ENCODE data around the gene MTNR1B.

MTNR1B gene

DNA sequence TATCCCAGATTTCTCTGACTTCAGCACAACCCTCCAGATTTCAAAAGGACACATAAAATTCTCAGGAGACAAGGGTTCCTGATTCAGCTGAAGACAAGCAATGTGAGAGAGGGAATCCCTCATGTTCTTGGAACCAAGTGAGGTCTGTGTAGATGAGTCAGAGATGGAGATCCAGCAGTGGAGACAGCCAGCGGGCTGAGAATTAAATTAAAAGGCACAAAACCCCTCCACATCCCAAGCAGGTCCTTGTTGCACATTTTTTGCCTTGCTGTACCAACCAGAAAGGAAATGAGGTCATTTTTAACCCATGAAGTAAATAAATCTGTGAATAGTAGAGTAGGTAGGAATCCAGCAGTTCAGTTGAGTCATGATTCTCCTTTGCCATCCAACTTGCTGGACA, 9.7 kb downstream of the MTNR1B start:
- no peak overlapping the region for H2BK15ac ChIP-seq (ENCODE audit: low read length)
- no peaks in the 10 kb centered on the region for H3K27me3 ChIP-seq (ENCODE audit: control insufficient read depth in 3 of 3, insufficient read depth in 3 of 3, low read depth in 1 of 3, low read length in 3 of 3)
- H3K18ac ChIP-seq (ENCODE audit: low read length), result no peak overlapping the region
- H3K27ac ChIP-seq (replicated peaks; ENCODE audit: low read length), result no peak overlapping the region
- H2BK12ac ChIP-seq (ENCODE audit: low read length), result no peak overlapping the region
- no peak overlapping the region for H3K9ac ChIP-seq (ENCODE audit: low read depth, low read length, poor library complexity)
- no peak overlapping the region for H3K14ac ChIP-seq (ENCODE audit: low read length)
- no peak overlapping the region for H4K8ac ChIP-seq (ENCODE audit: low read depth, low read length)
- H3K79me1 ChIP-seq (ENCODE audit: low read depth, low read length), result no peaks in the 10 kb centered on the region
- no peaks in the 10 kb centered on the region for H3K36me3 ChIP-seq (replicated peaks in 1 of 2; ENCODE audit: control insufficient read depth in 2 of 2, insufficient read depth in 2 of 2, low read length in 2 of 2)
- peaks cover 0 to 2% of the 10 kb centered on the region in 2 donors for H3K9me3 ChIP-seq (replicated peaks in 1 of 2; ENCODE audit: control insufficient read depth in 2 of 2, insufficient read depth in 1 of 2, low read depth in 1 of 2, low read length in 2 of 2)
- no peak for DNase-seq (ENCODE audit: low spot score)
- peaks cover 2 to 3% of the 10 kb centered on the region in 2 donors for H3K4me1 ChIP-seq (ENCODE audit: control insufficient read depth in 2 of 2, insufficient read depth in 1 of 2, low read depth in 1 of 2, low read length in 2 of 2)
- H3K4ac ChIP-seq (ENCODE audit: low read length), result no peak overlapping the region
- no peak overlapping the region for H3K4me3 ChIP-seq (ENCODE audit: low read length in 2 of 2)
- no peak overlapping the region for H2AFZ ChIP-seq (ENCODE audit: low read length)
- H3K23ac ChIP-seq (ENCODE audit: low read depth, low read length, poor library complexity), result no peak overlapping the region
- no peak overlapping the region for H2AK5ac ChIP-seq (ENCODE audit: low read depth, low read length)
- H4K91ac ChIP-seq (ENCODE audit: low read depth, low read length, poor library complexity), result no peak overlapping the region
- H3K4me2 ChIP-seq (ENCODE audit: insufficient read depth, low read length, poor library complexity, severe bottlenecking), result no peak overlapping the region
- H2BK120ac ChIP-seq (ENCODE audit: low read depth, low read length), result no peak overlapping the region
- WGBS, 2 donors (ENCODE audit: extremely low coverage in 2 of 2, insufficient read length in 2 of 2, insufficient replicate concordance in 1 of 2), result no CpG with 5 or more reads among the region's 1 CpG
- H2BK5ac ChIP-seq (ENCODE audit: low read length), result no peak overlapping the region

DNA sequence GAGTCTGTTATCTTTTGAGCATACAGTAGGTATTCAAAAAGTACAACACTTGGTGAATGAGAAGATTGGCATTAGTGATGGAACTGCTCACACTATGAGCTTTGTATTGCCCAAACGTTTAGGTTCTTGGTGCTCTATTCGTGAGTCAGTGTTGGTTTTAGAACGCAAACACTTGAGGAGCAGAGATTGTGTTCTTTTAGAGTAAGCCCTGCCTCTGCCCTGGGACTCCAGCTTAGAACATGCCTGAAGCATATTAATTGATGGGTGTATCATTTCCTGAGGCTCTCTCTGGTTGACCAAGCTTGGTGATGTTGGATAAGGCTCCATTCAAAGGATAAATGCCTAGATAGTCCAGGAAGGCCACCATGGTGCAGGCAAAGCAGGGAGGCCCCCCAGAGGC, 10.9 kb downstream of the MTNR1B start:
- no CpG with 5 or more reads among the region's 3 CpGs for WGBS, 2 donors (ENCODE audit: extremely low coverage in 2 of 2, insufficient read length in 2 of 2, insufficient replicate concordance in 1 of 2)
- Histone ChIP-seq H2AK5ac (ENCODE audit: low read depth, low read length) (no peak overlapping the region), H3K14ac (ENCODE audit: low read length) (no peak overlapping the region), H3K4me2 (ENCODE audit: insufficient read depth, low read length, poor library complexity, severe bottlenecking) (no peak overlapping the region), H3K9me3 (replicated peaks in 1 of 2; ENCODE audit: control insufficient read depth in 2 of 2, insufficient read depth in 1 of 2, low read depth in 1 of 2, low read length in 2 of 2) (peaks cover 0 to 2% of the 10 kb centered on the region in 2 donors), H3K18ac (ENCODE audit: low read length) (no peak overlapping the region), H2BK120ac (ENCODE audit: low read depth, low read length) (no peak overlapping the region), H3K4me1 (ENCODE audit: control insufficient read depth in 2 of 2, insufficient read depth in 1 of 2, low read depth in 1 of 2, low read length in 2 of 2) (peaks cover 3% of the 10 kb centered on the region in 2 donors), H4K8ac (ENCODE audit: low read depth, low read length) (no peak overlapping the region), H3K4me3 (ENCODE audit: low read length in 2 of 2) (no peak overlapping the region), H2BK5ac (ENCODE audit: low read length) (no peak overlapping the region), H2BK12ac (ENCODE audit: low read length) (no peak overlapping the region), H3K4ac (ENCODE audit: low read length) (no peak overlapping the region), H3K79me1 (ENCODE audit: low read depth, low read length) (no peaks in the 10 kb centered on the region), H3K27ac (replicated peaks; ENCODE audit: low read length) (no peak overlapping the region), H3K36me3 (replicated peaks in 1 of 2; ENCODE audit: control insufficient read depth in 2 of 2, insufficient read depth in 2 of 2, low read length in 2 of 2) (no peaks in the 10 kb centered on the region), H2BK15ac (ENCODE audit: low read length) (no peak overlapping the region), H3K23ac (ENCODE audit: low read depth, low read length, poor library complexity) (no peak overlapping the region), H2AFZ (ENCODE audit: low read length) (no peak overlapping the region), H3K9ac (ENCODE audit: low read depth, low read length, poor library complexity) (no peak overlapping the region), H4K91ac (ENCODE audit: low read depth, low read length, poor library complexity) (no peak overlapping the region), H3K27me3 (ENCODE audit: control insufficient read depth in 3 of 3, insufficient read depth in 3 of 3, low read depth in 1 of 3, low read length in 3 of 3) (no peaks in the 10 kb centered on the region)
- DNase-seq (ENCODE audit: low spot score), result no peak

DNA sequence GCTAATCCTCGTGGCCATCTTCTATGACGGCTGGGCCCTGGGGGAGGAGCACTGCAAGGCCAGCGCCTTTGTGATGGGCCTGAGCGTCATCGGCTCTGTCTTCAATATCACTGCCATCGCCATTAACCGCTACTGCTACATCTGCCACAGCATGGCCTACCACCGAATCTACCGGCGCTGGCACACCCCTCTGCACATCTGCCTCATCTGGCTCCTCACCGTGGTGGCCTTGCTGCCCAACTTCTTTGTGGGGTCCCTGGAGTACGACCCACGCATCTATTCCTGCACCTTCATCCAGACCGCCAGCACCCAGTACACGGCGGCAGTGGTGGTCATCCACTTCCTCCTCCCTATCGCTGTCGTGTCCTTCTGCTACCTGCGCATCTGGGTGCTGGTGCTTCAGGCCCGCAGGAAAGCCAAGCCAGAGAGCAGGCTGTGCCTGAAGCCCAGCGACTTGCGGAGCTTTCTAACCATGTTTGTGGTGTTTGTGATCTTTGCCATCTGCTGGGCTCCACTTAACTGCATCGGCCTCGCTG, 12.1 kb downstream of the MTNR1B start:
- no peak overlapping the region for H2BK12ac ChIP-seq (ENCODE audit: low read length)
- peaks cover 3% of the 10 kb centered on the region in 2 donors for H3K4me1 ChIP-seq (ENCODE audit: control insufficient read depth in 2 of 2, insufficient read depth in 1 of 2, low read depth in 1 of 2, low read length in 2 of 2)
- no peak overlapping the region for H4K8ac ChIP-seq (ENCODE audit: low read depth, low read length)
- H3K4me2 ChIP-seq (ENCODE audit: insufficient read depth, low read length, poor library complexity, severe bottlenecking), result no peak overlapping the region
- no peaks in the 10 kb centered on the region for H3K79me1 ChIP-seq (ENCODE audit: low read depth, low read length)
- no peak overlapping the region for H3K4me3 ChIP-seq (ENCODE audit: low read length in 2 of 2)
- H3K36me3 ChIP-seq (replicated peaks in 1 of 2; ENCODE audit: control insufficient read depth in 2 of 2, insufficient read depth in 2 of 2, low read length in 2 of 2), result no peaks in the 10 kb centered on the region
- no peak overlapping the region for H3K23ac ChIP-seq (ENCODE audit: low read depth, low read length, poor library complexity)
- H2BK5ac ChIP-seq (ENCODE audit: low read length), result no peak overlapping the region
- no peaks in the 10 kb centered on the region for H3K27me3 ChIP-seq (ENCODE audit: control insufficient read depth in 3 of 3, insufficient read depth in 3 of 3, low read depth in 1 of 3, low read length in 3 of 3)
- H2BK120ac ChIP-seq (ENCODE audit: low read depth, low read length), result no peak overlapping the region
- no peak overlapping the region for H4K91ac ChIP-seq (ENCODE audit: low read depth, low read length, poor library complexity)
- no peak overlapping the region for H3K14ac ChIP-seq (ENCODE audit: low read length)
- H3K27ac ChIP-seq (replicated peaks; ENCODE audit: low read length), result no peak overlapping the region
- no peak overlapping the region for H2BK15ac ChIP-seq (ENCODE audit: low read length)
- no peak for DNase-seq (ENCODE audit: low spot score)
- no peak overlapping the region for H3K18ac ChIP-seq (ENCODE audit: low read length)
- H3K9me3 ChIP-seq (replicated peaks in 1 of 2; ENCODE audit: control insufficient read depth in 2 of 2, insufficient read depth in 1 of 2, low read depth in 1 of 2, low read length in 2 of 2), result peaks cover 0 to 2% of the 10 kb centered on the region in 2 donors
- no peak overlapping the region for H3K9ac ChIP-seq (ENCODE audit: low read depth, low read length, poor library complexity)
- no CpG with 5 or more reads among the region's 24 CpGs for WGBS, 2 donors (ENCODE audit: extremely low coverage in 2 of 2, insufficient read length in 2 of 2, insufficient replicate concordance in 1 of 2)
- no peak overlapping the region for H3K4ac ChIP-seq (ENCODE audit: low read length)
- H2AK5ac ChIP-seq (ENCODE audit: low read depth, low read length), result no peak overlapping the region
- no peak overlapping the region for H2AFZ ChIP-seq (ENCODE audit: low read length)

DNA sequence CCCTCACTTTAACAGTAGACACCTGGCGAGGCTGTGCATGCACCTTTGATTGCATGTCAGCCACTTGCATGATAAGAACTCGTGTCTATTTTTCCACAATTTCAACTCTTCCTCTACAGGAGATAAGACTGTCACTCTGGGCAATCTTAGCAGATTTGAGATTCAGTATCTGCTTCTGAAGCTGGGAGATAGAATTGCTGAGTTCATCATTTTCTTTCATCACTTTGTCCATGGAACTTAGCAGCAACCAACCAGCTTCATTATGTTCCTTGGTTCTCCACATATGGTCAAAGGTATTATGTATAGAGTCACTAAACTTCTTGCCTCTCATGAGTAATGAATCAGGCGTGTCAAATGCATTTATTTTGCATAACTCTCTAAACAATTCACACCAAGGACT, 17.1 kb downstream of the MTNR1B start:
- no peak overlapping the region for H3K18ac ChIP-seq (ENCODE audit: low read length)
- H3K9ac ChIP-seq (ENCODE audit: low read depth, low read length, poor library complexity), result no peak overlapping the region
- no peak overlapping the region for H2AK5ac ChIP-seq (ENCODE audit: low read depth, low read length)

More for the DNA sequence above, 17.1 kb downstream of the MTNR1B start:
- Histone ChIP-seq H3K4me1 (ENCODE audit: control insufficient read depth in 2 of 2, insufficient read depth in 1 of 2, low read depth in 1 of 2, low read length in 2 of 2) (peaks cover 0 to 3% of the 10 kb centered on the region in 2 donors), H2BK5ac (ENCODE audit: low read length) (no peak overlapping the region), H3K23ac (ENCODE audit: low read depth, low read length, poor library complexity) (no peak overlapping the region), H2BK12ac (ENCODE audit: low read length) (no peak overlapping the region), H3K4me3 (ENCODE audit: low read length in 2 of 2) (no peak overlapping the region), H3K9me3 (replicated peaks in 1 of 2; ENCODE audit: control insufficient read depth in 2 of 2, insufficient read depth in 1 of 2, low read depth in 1 of 2, low read length in 2 of 2) (peaks cover 3% of the 10 kb centered on the region in 2 donors), H3K27me3 (ENCODE audit: control insufficient read depth in 3 of 3, insufficient read depth in 3 of 3, low read depth in 1 of 3, low read length in 3 of 3) (no peaks in the 10 kb centered on the region), H3K4ac (ENCODE audit: low read length) (no peak overlapping the region), H2BK15ac (ENCODE audit: low read length) (no peak overlapping the region), H3K36me3 (replicated peaks in 1 of 2; ENCODE audit: control insufficient read depth in 2 of 2, insufficient read depth in 2 of 2, low read length in 2 of 2) (no peaks in the 10 kb centered on the region), H3K14ac (ENCODE audit: low read length) (no peak overlapping the region), H3K27ac (replicated peaks; ENCODE audit: low read length) (no peak overlapping the region), H3K79me1 (ENCODE audit: low read depth, low read length) (no peaks in the 10 kb centered on the region), H4K91ac (ENCODE audit: low read depth, low read length, poor library complexity) (no peak overlapping the region), H2AFZ (ENCODE audit: low read length) (no peak overlapping the region), H4K8ac (ENCODE audit: low read depth, low read length) (no peak overlapping the region), H3K4me2 (ENCODE audit: insufficient read depth, low read length, poor library complexity, severe bottlenecking) (no peak overlapping the region), H2BK120ac (ENCODE audit: low read depth, low read length) (no peak overlapping the region)
- no peak for DNase-seq (ENCODE audit: low spot score)
- no CpG with 5 or more reads among the region's 3 CpGs for WGBS, 2 donors (ENCODE audit: extremely low coverage in 2 of 2, insufficient read length in 2 of 2, insufficient replicate concordance in 1 of 2)
